ENCODE results near the gene RUFY3. TPM values are rescaled to one million over a fixed set of nuclear protein-coding genes. Genes with fewer than 3 reads are reported as not detected.

The RUFY3 gene
- total and polyA plus RNA-seq, 9 of the 15 experiments (the other 6 are each of a cell fraction or from before 2014, with no cell fraction given) = 4.2 to 31.1 (median 21.5) TPM

DNA sequence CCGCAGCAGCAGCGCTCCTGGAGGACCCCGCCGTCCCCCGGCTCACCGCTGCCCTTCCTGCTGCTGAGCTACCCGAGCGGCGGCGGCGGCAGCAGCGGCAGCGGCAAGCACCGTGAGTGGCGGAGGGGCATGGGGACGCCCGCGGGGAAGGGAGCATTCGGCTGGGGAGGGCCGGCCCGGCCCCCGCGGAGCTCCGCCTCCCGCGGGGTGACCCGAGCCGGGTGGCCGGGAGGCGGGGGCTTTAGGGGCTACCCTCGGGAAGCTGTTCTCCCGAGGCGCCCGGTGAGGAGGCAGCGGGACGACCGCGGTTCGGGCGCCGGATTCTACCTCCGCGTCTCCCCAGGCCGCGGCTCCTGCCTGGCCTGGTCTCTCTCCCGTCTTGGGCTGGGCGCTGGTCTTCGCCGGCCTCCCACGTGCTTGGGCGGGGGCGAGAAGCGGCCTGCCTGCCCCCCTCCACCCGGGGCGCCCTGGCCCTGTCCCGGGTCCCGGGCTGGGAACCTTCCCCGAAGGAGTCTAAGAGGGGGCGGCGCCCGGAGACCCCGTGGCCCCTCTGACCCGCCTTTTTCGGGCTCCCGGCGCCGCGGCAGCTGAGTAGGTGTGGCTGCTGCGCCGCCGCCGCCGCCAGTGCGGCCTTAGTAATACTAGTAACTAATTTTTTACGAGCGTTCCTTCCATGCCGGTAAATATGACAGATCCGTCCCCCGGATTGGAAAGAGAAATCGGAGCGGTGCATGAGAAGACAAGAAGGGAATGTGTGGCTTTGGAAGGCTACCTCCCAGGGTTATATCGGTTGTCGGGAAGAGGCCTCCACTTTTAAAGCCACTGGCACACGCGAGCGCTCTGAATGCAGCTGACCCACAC, 16.4 kb upstream of the RUFY3 start (continued):
- TF ChIP-seq MAFK (IDR thresholded peaks at IDR 0.05; ENCODE audit: low read length) = no peak
- no peak for TF ChIP-seq ZNF24 (IDR thresholded peaks at IDR 0.05)
- no peak for TF ChIP-seq ZEB2 (IDR thresholded peaks at IDR 0.05)
- peak; percentile 60 for TF ChIP-seq SAP30 (IDR thresholded peaks at IDR 0.05; ENCODE audit: borderline replicate concordance, insufficient read depth, low read depth, low read length, poor library complexity, severe bottlenecking)
- no peak for TF ChIP-seq TGIF2 (CRISPR knock-in tag; IDR thresholded peaks at IDR 0.05)
- no peak for TF ChIP-seq CHCHD3 (CRISPR knock-in tag; IDR thresholded peaks at IDR 0.05)
- no peak for TF ChIP-seq NR1H2 (CRISPR knock-in tag; IDR thresholded peaks at IDR 0.05)
- no peak for TF ChIP-seq EP300 (IDR thresholded peaks at IDR 0.05; ENCODE audit: low read length)
- no peak for TF ChIP-seq SRSF9 (IDR thresholded peaks at IDR 0.05; ENCODE audit: borderline replicate concordance, low read depth, low read length)
- TF ChIP-seq, protein P1, sequence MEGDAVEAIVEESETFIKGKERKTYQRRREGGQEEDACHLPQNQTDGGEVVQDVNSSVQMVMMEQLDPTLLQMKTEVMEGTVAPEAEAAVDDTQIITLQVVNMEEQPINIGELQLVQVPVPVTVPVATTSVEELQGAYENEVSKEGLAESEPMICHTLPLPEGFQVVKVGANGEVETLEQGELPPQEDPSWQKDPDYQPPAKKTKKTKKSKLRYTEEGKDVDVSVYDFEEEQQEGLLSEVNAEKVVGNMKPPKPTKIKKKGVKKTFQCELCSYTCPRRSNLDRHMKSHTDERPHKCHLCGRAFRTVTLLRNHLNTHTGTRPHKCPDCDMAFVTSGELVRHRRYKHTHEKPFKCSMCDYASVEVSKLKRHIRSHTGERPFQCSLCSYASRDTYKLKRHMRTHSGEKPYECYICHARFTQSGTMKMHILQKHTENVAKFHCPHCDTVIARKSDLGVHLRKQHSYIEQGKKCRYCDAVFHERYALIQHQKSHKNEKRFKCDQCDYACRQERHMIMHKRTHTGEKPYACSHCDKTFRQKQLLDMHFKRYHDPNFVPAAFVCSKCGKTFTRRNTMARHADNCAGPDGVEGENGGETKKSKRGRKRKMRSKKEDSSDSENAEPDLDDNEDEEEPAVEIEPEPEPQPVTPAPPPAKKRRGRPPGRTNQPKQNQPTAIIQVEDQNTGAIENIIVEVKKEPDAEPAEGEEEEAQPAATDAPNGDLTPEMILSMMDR (IDR thresholded peaks at IDR 0.05 in 2 of 3, conservative IDR thresholded peaks at IDR 0.05 in 1 of 3; ENCODE audit: insufficient read depth in 2 of 3, low read depth in 1 of 3, low read length in 3 of 3) = peak in 2 of 3 experiments; percentile 8 to 11; a peak in 2 of 6 replicates
- no peak for TF ChIP-seq TOE1 (IDR thresholded peaks at IDR 0.05; ENCODE audit: borderline replicate concordance)
- TF ChIP-seq TOE1 (CRISPR knock-in tag; IDR thresholded peaks at IDR 0.05; ENCODE audit: borderline replicate concordance, low read depth) = no peak
- no peak for TF ChIP-seq TRIM28 (IDR thresholded peaks at IDR 0.05)
- TF ChIP-seq, protein P2, sequence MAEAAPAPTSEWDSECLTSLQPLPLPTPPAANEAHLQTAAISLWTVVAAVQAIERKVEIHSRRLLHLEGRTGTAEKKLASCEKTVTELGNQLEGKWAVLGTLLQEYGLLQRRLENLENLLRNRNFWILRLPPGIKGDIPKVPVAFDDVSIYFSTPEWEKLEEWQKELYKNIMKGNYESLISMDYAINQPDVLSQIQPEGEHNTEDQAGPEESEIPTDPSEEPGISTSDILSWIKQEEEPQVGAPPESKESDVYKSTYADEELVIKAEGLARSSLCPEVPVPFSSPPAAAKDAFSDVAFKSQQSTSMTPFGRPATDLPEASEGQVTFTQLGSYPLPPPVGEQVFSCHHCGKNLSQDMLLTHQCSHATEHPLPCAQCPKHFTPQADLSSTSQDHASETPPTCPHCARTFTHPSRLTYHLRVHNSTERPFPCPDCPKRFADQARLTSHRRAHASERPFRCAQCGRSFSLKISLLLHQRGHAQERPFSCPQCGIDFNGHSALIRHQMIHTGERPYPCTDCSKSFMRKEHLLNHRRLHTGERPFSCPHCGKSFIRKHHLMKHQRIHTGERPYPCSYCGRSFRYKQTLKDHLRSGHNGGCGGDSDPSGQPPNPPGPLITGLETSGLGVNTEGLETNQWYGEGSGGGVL (CRISPR knock-in tag; IDR thresholded peaks at IDR 0.05) = no peak
- peak; percentile 56 for TF ChIP-seq PCBP1 (IDR thresholded peaks at IDR 0.05; ENCODE audit: low read depth, low read length, poor library complexity, severe bottlenecking)
- TF ChIP-seq, protein P3, sequence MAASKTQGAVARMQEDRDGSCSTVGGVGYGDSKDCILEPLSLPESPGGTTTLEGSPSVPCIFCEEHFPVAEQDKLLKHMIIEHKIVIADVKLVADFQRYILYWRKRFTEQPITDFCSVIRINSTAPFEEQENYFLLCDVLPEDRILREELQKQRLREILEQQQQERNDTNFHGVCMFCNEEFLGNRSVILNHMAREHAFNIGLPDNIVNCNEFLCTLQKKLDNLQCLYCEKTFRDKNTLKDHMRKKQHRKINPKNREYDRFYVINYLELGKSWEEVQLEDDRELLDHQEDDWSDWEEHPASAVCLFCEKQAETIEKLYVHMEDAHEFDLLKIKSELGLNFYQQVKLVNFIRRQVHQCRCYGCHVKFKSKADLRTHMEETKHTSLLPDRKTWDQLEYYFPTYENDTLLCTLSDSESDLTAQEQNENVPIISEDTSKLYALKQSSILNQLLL (CRISPR knock-in tag; IDR thresholded peaks at IDR 0.05; ENCODE audit: borderline replicate concordance) = no peak
- TF ChIP-seq NCOR1 (IDR thresholded peaks at IDR 0.05) = no peak
- no peak for TF ChIP-seq ZNF785 (CRISPR knock-in tag; IDR thresholded peaks at IDR 0.05)
- TF ChIP-seq, protein P4, sequence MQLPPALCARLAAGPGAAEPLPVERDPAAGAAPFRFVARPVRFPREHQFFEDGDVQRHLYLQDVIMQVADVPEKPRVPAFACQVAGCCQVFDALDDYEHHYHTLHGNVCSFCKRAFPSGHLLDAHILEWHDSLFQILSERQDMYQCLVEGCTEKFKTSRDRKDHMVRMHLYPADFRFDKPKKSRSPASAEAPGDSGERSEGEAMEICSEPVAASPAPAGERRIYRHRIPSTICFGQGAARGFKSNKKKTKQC (CRISPR knock-in tag; IDR thresholded peaks at IDR 0.05) = no peak
- TF ChIP-seq ETV6 (IDR thresholded peaks at IDR 0.05; ENCODE audit: borderline replicate concordance in 1 of 2, low read depth in 2 of 2, low read length in 1 of 2) = 0 out of 4 replicates have a peak, but pooled peaks of 1 of the 2 experiments have one; percentile 42
- TF ChIP-seq ETV6 (CRISPR knock-in tag; IDR thresholded peaks at IDR 0.05; ENCODE audit: borderline replicate concordance) = no peak

Data from K562 (cell line).